Nucleus accumbens (tissue), 56 donors: ENCODE data around the gene ZFYVE27.

Source experiments
- DNase-seq, 56 donors: peaks; one replicate each; lab custom pipeline; 2025; lab: John Stamatoyannopoulos, UW

ZFYVE27 gene

DNA sequence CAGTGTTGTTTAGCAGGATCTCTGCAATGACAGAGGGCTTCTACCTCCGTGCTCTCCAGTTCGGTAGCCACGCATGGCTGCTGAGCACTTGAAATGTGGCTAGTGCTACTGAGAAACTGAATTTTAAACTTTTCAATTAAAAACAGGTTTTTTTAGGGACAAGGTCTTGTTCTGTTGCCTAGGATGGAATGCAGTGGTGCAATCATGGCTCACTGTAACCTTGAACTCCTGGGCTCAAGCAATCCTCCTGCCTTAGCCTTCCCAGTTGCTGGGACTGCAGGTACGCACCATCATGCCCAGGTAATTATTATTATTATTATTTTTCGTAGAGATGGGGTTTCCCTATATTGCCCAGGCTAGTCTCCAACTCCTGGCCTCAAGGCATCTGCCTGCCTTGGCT lies 48.3 kb downstream of the ZFYVE27 start:
- no peak for DNase-seq

DNA sequence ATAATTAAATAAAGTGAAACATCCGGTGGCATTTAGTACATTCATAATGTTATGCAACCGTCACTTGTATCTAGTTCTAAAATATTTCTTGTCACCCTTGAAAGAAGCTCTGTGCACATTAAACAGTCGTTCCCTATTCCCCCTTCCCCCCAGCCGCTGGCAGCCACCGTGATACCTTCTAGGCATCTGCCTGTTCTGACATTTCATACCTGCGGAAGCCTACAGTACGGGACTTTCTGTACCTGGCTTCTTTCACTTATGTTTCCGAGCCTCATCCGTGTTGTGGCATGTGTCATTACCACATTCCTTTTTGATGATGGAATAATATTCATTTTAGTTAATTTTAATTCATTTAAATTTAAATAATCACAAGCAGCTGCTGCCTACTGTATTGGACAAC lies 48.8 kb downstream of the ZFYVE27 start:
- no peak for DNase-seq

GRCh38 chr10:97788552-97789442 lies 51.9 kb downstream of the ZFYVE27 start:
- DNase-seq: no peak

- no peak for DNase-seq
Measured at GRCh38 chr10:97789770-97790397, 53.0 kb downstream of the ZFYVE27 start.

GRCh38 chr10:97791824-97792721 lies 55.1 kb downstream of the ZFYVE27 start:
- peak in 48 of 56 donors; percentile 5 to 81 (median 38) for DNase-seq

- DNase-seq: no peak
Measured at GRCh38 chr10:97795886-97796285, 59.0 kb downstream of the ZFYVE27 start.

DNA sequence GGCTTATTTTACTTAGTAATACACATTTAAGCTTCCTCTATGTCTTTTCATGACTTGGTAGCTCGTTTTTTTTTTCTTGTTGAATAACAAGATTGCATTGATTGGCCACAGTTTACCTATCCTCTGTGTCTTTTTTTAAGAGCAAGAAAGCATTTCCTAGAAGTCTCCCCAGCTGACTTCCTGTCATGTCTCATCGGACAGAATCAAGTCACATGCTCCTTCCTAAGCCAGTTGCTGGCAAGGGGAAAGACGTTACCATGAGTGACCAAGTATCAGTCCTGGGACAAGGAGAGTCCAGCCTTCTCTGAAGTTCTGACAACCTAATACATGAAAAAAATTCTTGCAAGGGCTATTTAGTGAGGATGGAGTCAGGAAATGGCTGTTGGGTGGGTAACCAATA lies 59.7 kb downstream of the ZFYVE27 start:
- no peak for DNase-seq

GRCh38 chr10:97798958-97799610 lies 62.2 kb downstream of the ZFYVE27 start:
- no peak for DNase-seq

DNA sequence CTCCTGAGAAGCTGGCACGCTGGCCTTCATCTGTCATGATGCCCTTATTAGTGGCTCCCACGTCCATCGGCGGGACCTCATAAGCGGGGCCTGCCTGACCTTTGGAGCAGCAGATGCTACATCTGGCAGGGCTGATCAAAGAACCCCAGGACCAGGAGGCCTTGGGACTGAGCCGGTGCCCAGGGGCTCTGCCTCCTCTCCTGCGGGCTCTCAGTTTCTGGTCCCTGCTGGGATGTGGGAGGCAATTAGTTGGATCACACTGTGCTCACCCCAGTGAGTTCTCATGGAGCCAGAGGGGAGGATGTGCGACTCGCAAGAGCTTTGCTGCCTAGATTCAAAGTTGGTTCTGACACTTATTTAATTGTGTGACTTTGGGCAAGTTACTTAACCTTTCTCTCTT lies 63.5 kb downstream of the ZFYVE27 start:
- DNase-seq: no peak

GRCh38 chr10:97801422-97801821 lies 64.5 kb downstream of the ZFYVE27 start:
- DNase-seq: no peak

DNA sequence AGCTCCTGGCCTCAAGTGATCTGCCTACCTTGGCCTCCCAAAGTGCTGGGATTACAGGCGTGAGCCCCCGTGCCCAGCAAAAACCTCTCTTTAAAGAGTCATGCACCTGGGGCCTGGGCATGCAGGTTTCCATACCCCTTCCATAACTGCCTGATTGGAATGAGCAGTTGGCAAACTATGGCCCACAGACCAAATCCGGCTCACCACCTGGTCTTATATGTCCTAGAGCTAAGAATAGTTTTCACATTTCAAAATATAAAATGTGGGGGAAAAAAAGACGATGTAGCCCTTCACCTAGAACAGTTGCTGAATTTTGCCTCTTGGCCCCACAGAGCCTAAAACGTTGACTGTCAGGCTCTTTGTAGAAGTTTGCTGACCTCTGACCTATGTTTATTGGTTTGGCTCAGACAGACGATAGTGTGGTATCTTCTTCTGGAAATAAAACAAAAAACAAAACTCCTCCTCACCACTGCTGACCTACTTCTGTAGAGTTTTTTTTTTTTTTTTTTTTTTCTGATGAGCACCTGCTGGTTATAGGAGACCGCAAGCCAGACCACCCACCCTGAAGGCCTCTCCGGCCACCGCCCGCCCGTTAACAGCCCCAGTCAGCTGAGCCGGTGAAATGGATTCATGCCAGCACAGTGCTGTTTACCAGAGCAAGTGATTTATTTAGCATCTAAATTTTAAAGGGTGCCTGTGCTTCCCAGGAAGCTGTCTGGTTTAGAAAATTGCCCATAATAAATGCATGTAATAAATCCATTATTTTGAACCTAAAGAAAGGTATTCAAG lies 68.4 kb downstream of the ZFYVE27 start:
- DNase-seq: peak in 3 of 56 donors; percentile 4 to 21 (median 16)

DNA sequence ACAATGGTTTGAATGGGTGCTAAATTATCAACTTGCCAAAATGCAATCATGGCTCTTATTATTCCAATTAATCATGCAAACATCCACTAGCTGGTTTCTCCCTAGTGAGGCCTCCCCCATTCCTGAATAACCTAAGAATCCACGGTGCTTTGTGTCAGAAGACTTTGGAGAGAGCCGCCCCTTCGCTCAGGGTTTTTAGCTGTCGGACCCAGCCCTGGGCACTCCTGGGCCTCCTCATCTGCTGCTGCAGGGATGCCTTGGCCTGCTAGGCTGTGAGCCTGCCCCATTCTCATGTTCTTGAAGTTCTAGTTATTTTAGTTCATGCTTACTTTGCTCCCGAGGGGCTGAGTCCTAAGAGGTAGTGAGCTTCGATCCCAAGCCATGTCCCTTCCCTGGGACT lies 69.0 kb downstream of the ZFYVE27 start:
- no peak for DNase-seq

DNA sequence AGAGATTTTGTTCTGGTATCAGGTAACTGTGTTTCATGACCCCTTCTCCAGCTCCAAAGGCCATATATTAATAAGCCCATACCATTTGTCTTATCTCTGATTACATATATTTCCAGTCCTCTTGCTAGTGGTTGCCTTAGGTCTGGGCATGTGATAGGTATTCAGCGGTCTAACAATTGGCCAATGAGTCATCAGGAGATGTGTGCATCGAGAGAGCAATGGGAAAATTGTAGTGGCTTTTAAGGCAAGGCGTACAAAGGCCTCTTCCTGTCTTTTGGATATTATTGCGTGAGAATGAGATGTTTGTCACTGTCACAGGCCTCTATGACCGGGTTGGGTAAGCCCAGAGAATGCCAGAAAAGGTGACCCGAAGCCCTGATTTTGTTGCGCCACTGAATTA lies 73.5 kb downstream of the ZFYVE27 start:
- no peak for DNase-seq
